Stimulated activated CD8-positive, alpha-beta memory T cell treated with anti-CD3 and anti-CD28 coated beads, Interleukin-4, amount 100 ng/mL, for 24 hours (primary cell): ENCODE data around the gene IKZF1.

Source experiments
- DNase-seq: peaks from one replicate; pipeline ENCODE4 v3.0.0-alpha.2; 2020; ENCODE audit warnings: low read depth

The IKZF1 gene

GRCh38 chr7:50355817-50356178, 51.3 kb downstream of the IKZF1 start:
- no peak for DNase-seq

- DNase-seq, result no peak
These were observed 51.9 kb downstream of the IKZF1 start for GRCh38 chr7:50356212-50356944.

GRCh38 chr7:50356945-50357268, 52.4 kb downstream of the IKZF1 start:
- no peak for DNase-seq

- no peak for DNase-seq
These were observed 52.9 kb downstream of the IKZF1 start for GRCh38 chr7:50357426-50357825.

DNA sequence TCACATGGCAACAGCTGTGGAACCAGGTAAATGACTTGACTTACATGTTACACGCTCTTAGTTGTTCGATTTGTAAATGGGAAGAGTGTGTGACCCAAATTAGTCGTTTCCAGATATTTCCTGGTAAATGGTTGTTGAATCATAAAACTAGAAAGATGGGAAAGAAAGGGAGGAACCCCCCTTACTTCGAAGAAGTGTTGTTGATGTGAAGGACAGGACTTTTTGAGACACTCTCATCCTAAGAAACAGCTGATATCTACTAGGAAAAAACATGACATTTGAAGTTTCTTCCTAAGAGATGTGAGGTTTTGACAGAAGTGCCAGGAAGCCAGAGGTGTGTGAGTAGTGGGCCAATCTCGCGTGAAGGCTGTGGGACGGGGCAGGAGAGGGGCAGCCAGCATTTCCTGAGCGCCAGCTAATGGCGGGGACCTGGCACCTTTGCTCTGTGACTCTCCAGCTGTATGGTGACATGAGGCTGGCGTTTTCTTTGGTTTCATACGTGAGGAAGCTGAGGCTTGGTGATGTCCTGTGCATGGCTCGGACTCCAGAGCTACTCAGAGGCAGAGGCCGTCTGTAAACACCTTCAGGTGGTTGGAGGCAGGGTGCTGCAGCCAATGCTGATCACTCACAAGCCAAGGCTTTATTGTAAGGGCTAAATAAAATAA, 53.7 kb downstream of the IKZF1 start:
- no peak for DNase-seq

- no peak for DNase-seq
These were observed 54.3 kb downstream of the IKZF1 start for GRCh38 chr7:50358779-50359178.

DNA sequence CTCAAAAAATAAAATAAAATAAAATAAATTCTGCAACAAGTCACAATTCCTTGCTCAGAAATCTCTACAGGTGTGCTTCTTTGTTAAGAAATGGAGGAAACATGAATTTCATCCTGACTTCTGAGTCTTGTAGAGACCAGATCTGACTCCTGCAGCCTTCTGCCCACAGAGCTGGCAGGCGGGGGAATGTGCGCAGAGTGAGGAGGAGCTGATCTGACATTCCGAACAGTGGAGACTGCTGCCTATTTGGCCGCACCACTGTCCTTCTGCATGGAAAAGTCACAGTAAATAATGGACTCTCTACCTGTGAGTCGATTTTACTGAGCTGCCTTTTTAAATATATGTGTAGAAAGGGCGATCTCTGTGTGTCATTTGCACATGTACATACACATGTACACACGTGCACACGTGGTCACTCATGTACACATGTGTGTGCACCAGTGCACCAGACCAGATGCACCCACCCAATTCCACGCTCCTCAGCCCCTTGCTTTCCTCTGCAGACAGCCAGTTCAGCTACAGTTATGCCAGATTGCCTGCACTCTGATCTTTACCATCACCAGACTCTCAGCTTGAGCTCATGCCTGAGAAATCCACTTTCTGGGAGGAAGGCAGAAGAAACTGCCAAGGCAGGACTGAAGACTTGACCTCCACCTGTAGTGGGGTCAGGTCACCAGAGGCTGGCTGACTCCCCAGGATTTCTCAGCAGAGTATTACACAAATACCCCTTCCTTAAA, 54.9 kb downstream of the IKZF1 start:
- DNase-seq, result no peak

GRCh38 chr7:50359995-50360925, 55.7 kb downstream of the IKZF1 start:
- peak; percentile 67 for DNase-seq

DNA sequence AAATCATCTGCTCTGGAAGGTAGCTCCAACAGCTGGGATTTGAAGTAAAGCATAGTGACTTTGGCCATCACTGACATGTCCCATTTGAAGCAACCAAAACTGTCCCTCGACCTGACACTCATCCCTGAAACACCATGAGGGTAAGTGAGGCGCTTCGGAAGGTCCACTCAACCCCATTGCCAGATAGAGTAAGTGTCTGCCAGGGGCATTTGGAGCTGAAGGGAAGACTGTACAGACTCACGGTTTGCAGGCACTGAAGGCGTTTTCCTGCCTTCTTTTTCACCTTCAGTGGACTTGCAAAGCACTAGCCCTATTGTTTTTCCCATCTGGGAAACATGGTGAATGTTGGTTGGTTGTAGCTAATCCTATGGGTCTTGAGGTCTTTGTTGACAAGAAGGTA, 57.6 kb downstream of the IKZF1 start:
- DNase-seq, result no peak

DNA sequence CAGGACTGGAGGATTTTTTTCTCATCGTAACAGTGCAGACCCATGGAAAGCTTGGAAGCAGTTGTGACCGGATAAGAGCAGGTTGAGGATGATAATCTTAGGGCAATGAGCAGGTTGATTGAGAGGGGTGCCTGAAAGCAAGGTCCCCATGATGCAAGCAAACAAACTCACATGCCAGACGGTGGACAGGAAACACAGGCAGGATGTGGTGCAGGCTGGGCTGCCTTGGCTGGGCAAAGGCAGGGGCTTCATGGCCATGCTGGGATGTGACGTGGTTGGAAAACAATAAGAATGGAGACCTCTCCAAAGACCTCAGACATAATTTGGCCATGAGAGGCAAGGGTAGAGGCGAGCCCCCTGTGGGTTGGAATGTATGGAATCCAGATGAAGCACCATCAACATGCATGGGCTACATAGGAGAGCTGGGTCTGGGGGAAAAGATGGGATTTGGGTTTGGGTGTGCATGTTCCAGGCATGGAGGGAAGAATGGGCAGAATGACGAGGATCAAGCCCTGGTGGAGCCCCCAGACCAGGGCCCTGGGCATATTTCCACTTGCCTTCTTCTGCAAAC, 58.3 kb downstream of the IKZF1 start:
- DNase-seq, result no peak

- no peak for DNase-seq
These were observed 59.0 kb downstream of the IKZF1 start for GRCh38 chr7:50363327-50364060.

DNA sequence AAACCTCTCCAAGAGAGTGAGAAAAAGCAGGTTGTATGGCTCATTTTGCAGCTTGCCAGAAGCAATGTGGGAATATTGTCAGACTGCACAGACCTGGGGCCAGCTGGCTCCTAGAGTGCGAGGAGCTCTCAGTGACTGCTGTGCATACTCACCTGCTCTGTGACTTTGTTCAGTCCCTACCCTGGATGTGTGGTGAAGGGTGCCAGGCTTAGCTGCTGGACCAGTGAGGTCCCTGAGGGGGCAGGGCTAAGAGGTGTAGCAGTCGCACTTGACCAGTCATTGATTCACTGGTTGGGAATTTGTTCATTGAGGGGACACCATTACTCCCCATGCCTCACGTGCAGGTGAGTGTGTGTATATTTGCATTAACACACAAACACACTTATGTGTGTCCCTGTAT, 60.1 kb downstream of the IKZF1 start:
- no peak for DNase-seq

DNA sequence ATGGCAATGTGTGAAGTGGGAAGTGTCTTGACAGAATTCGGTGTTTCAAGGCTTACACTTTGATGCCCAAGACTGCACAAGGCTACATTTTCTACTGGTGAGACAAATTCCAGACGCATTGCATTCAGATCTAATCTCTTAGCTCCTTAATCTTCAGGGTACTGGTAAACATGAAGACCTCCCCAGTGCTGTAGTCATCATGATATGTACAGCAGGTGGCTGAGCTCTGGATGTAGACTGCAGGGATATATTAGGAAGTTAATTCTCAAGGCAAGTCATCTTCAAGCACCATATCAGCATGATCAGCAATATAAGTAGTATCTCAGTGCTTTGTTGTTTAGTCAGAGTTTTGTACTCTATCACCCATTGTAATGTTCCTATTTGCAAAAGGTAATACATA, 61.8 kb downstream of the IKZF1 start:
- no peak for DNase-seq

GRCh38 chr7:50367100-50367499, 62.6 kb downstream of the IKZF1 start:
- no peak for DNase-seq

GRCh38 chr7:50367570-50367969, 63.1 kb downstream of the IKZF1 start:
- no peak for DNase-seq

DNA sequence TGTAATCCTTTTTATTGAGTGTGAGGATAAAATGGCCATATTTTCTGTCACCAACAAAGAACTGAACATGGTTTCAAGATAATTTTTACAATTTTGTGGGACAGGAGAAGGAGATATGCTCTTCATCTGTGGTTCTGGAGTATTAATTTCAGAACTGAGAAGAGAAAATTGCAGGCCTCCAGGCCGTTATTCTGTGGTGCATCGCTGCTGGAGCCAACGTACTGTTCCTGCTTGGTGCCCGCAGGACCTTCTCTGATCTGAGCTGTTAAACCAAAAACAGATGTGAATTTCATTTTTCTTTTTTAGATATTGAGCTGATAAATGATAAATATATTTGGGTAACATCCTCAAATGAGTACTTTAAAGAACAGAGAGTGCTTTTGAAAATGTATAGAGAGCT, 63.9 kb downstream of the IKZF1 start:
- no peak for DNase-seq

DNA sequence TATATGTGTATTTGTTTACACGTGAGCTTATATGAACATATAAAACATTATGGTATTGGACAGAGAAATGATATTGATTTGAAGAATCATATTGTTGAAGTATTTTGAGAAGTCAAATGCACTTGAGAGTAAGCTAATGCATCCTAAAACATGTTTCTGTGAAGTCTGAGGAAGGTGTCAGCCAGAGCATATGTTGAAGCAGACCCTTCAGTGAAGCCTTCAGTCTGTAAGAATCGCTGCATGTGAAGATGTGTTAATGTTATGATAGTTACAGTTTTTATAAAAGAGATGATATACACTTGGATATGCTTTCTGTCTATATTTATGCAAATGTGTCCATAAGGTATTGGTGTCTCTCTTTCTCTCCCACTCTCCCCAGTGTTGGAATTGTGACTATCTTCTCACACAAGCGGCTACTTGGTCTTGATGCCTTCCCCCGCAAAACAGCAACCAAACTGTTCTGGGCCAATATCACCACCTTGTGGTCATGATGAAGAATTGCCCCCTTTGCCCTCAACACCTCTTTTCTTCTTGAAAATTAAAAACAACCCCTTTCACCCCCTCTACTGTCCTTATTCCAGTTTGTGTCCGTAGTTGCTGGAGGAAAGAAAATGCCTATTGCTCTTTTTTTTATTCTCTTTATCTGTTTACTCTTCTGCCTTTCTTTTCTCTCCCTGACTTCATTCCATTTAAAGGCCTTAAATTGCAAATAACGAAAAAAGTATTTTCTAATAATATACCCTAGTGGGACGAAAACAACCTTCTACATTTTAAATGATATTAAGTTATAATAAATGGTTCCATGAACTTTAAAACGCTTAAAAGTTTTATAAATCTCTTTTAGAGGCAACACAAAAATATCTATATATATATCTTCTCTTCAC, 64.9 kb downstream of the IKZF1 start:
- no peak for DNase-seq

- no peak for DNase-seq
These were observed 66.4 kb downstream of the IKZF1 start for GRCh38 chr7:50370884-50371283.

DNA sequence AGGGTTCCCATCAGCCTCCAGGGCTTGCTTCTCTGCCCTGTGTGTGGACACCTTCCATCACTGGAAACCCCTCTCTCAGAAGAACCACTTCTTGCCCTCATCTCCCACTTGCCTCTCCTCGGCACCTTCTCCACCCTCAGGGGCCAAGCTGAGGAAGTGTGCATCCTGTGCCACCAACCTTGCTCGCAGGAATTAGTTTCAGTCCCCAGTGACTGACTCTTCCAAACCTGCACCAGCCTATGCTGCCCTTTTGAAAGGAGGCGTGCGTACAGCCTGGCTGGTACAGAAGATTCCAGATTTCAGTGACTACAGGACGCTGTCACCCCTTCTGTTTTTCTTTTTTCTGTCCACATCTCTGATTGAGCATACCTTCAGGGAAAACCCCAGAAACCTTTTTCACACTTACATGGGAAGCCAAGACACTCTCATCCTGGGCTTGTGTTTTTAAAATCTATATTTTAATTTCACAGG, 67.1 kb downstream of the IKZF1 start:
- no peak for DNase-seq

- DNase-seq, result no peak
These were observed 68.4 kb downstream of the IKZF1 start for GRCh38 chr7:50372923-50373322.
